A549 (cell line): ENCODE results near the gene TRAF4.

Experiments
- BHLHE40 ChIP-seq: IDR thresholded peaks from 2 replicates; pipeline ENCODE4 v1.6.1; 2012; ENCODE audit warnings: low read depth, low read length, inconsistent platforms
- CBX8 ChIP-seq: fragments of 200-600 bp; sonication (generic); IDR thresholded peaks from 2 replicates; pipeline ENCODE4 v1.6.1; 2016
- CHD2 ChIP-seq: fragments of 150-350 bp; IDR thresholded peaks from 2 replicates; pipeline ENCODE4 v1.6.1; 2014; ENCODE audit warnings: low read length; ENCODE audit not compliant: partially characterized antibody
- CTCF ChIP-seq: fragments of >200 bp; sonication (Bioruptor Twin); formaldehyde crosslinking; IDR thresholded peaks from 3 replicates; pipeline ENCODE4 v1.5.1; 2016
- EP300 ChIP-seq, 2 experiments: fragments of >200 bp; sonication (Bioruptor Twin); formaldehyde crosslinking; IDR thresholded peaks; 2 replicates in 1 of 2; 3 replicates in 1 of 2; pipeline ENCODE4 v1.6.1; 2016 to 2017
- JUN ChIP-seq, 2 experiments: fragments of >200 bp; sonication (Bioruptor Twin); formaldehyde crosslinking; IDR thresholded peaks; 2 replicates in 1 of 2; 3 replicates in 1 of 2; pipeline ENCODE4 v1.6.1; 2016 to 2017
- JUNB ChIP-seq: fragments of >200 bp; sonication (Bioruptor Twin); formaldehyde crosslinking; IDR thresholded peaks from 2 replicates; pipeline ENCODE4 v1.6.1; 2016
- RNF2 ChIP-seq: fragments of 200-600 bp; sonication (generic); IDR thresholded peaks from 2 replicates; pipeline ENCODE4 v1.6.1; 2016; ENCODE audit warnings: low read depth, mild to moderate bottlenecking, antibody characterized with exemption, moderate library complexity, borderline replicate concordance
- TP53 ChIP-seq: fragments of 250-450 bp; sonication (Bioruptor Pico); IDR thresholded peaks from 2 replicates; pipeline ENCODE4 v1.5.0; 2021; ENCODE audit warnings: mild to moderate bottlenecking, moderate library complexity

DNA sequence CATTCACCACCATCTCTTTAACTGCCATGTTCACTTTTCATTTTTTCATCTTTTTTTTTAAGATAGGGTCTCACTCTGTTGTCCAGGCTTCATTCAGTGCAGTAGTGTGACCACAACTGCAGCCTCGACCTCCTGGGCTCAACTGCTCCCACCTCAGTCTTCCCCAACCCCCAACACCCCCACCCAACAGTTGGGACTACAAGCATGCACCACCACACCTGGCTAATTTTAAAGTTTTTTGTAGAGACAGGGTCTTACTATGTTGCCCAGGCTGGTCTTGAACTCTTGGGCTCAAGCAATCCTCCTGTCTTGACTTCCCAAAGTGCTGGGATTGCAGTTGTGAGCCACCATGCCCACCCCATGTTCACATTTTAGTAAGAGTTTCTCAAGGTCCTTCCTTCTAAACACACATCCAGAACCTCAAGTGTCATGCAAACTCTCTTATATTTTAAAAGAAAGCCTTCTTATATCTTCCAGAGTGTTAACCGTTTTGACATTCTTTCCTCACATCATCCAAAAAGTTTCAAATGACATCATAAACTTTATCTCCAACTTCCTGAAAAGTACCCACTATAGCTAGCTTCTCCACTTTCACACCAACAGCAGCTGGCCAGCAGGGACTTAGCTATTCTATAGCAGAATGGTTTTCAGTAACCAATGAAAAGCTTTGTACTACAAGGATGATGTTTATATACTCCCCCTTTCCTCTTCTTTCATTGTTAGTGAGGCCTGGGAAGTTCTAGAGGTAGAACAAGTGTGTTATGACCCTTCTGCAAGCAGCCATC lies 49.3 kb downstream of the TRAF4 start:
- TF ChIP-seq CTCF = no peak
- TF ChIP-seq EP300 (IDR thresholded peaks at IDR 0.05) = no peak
- no peak for TF ChIP-seq TP53 (CRISPR knock-in tag)
- TF ChIP-seq CHD2 = no peak
- TF ChIP-seq CBX8 = no peak
- TF ChIP-seq BHLHE40 = no peak
- TF ChIP-seq JUNB = no peak
- TF ChIP-seq RNF2 = no peak
- TF ChIP-seq JUN (IDR thresholded peaks at IDR 0.05) = no peak
